GM21737 (cell line): ENCODE results near the gene SHC2.
"Not testable (repeated sequence)": the region's sequence is repeated elsewhere in the genome, so short reads cannot be mapped to it uniquely, and the experiment has no call there.

ENCODE experiments used
- ATAC-seq: cut with Tn5 transposase; IDR thresholded peaks from one replicate; pipeline ENCODE4 v1.9.1; 2021; ENCODE audit warnings: mild to moderate bottlenecking, moderate library complexity; ENCODE audit not compliant: unreplicated experiment

SHC2 gene

DNA sequence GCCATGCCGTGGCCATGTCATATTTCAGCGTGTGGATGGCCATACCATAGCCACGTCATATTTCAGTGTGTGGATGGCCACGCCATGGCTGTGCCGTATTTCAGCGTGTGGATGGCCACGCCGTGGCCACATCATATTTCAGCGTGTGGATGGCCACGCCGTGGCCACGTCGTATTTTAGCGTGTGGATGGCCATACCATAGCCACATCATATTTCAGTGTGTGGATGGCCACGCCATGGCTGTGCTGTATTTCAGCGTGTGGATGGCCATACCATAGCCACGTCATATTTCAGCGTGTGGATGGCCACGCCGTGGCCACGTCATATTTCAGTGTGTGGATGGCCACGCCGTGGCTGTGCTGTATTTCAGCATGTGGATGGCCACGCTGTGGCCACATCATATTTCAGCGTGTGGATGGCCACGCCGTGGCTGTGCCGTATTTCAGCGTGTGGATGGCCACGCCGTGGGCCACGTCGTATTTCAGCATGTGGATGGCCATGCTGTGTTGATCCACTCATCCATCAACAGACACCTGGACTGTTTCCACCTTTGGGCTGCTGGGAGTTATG is 9.8 kb downstream of the SHC2 start:
- not testable (repeated sequence) for ATAC-seq

- no peak for ATAC-seq
Observed at GRCh38 chr19:449916-450315, 10.9 kb downstream of the SHC2 start.

- no peak for ATAC-seq
Observed at GRCh38 chr19:447816-448560, 12.8 kb downstream of the SHC2 start.

DNA sequence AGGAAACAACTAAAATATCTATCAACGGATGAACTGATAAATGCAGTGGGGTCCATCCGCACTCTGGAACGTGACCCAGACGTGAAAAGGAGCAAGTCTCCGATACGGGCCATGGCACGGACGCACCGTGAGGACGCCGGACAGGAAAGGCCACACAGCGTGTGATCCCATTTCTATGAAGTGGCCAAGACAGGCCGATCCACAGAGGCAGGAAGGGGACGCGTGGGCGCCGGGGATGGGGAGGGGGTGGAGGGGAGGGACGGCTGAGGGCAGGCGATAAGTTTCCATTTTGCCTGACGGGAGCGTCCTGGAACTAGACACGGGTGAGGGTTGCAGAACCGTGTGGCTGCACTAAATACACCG is 13.8 kb downstream of the SHC2 start:
- ATAC-seq: no peak

DNA sequence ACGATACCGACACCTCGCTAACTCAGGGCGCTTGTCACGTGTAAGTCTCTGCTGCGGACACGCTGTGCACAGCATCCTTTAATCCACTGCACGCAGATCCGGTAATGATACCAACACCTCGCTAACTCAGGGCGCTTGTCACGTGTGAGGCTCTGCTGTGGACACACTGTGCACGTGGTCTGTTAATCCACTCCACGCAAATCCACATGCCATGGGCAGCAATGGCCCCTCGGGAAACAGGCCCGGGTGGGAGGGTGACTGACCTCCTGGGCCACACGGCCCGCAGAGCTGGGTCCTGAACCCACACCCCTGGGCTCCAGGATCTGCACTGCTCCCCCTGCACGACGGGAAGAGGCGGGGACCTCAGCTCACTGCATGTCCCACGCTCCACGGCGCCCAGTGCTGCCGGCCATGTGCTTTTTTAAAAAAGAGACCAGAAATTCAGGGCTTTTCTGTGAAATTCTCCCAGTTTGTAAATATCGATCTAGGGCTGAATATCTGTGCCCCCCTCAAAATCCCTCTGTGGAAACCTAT is 16.1 kb downstream of the SHC2 start:
- no peak for ATAC-seq

GRCh38 chr19:443005-443404 is 17.8 kb downstream of the SHC2 start:
- ATAC-seq: no peak

DNA sequence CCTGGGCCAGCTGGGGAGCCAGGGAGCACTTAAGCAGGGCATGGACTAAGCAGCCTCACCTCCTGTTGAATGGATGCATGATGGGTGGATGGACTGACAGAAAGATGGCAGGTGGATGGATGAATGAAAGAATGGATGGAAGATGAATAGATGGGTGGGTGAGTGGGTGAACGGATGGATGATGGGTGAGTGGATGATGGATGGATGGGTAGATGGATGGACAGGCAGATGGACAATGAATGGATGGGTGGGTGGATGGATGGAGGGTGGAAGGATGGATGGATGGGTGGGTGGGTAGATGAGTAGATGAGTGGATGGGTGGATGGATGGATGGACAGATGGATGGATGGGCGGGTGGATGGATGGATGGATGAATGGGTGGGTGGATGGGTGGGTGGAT is 18.7 kb downstream of the SHC2 start:
- ATAC-seq: no peak

DNA sequence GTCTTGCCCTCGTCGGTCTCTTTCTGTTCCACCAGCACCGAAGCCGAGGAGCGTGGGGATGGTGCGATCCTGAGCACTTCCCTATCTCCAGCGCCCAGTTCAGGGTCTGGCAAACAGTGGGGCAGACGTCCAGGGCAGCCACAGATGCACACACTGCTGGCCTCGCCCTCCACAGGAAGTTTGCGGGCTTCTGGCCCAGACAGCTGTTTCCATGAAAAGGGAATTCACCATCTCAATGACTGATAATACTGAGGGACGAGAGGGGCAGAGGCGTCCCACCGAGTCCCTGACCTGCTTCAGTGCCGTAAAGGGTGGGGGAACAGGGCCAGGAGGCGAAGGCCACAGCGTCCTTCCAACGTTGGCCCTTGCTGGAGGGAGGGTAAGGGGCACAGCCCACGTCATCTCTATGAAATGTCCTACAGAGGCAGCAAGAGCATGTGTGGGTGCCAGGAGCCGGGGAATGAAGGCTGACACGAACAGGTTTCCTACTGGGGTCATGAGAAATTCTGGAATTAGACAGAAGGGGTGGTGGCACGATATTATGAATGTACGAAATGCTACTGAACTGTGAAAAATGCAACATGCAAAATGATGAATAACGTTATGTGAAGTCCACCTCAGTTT is 19.5 kb downstream of the SHC2 start:
- ATAC-seq: no peak

- ATAC-seq: no peak
Observed at GRCh38 chr19:440391-441212, 20.2 kb downstream of the SHC2 start.

- no peak for ATAC-seq
Observed at GRCh38 chr19:439167-439900, 21.5 kb downstream of the SHC2 start.

- no peak for ATAC-seq
Observed at GRCh38 chr19:438416-438958, 22.3 kb downstream of the SHC2 start.

- ATAC-seq: no peak
Observed at GRCh38 chr19:437041-437440, 23.8 kb downstream of the SHC2 start.

DNA sequence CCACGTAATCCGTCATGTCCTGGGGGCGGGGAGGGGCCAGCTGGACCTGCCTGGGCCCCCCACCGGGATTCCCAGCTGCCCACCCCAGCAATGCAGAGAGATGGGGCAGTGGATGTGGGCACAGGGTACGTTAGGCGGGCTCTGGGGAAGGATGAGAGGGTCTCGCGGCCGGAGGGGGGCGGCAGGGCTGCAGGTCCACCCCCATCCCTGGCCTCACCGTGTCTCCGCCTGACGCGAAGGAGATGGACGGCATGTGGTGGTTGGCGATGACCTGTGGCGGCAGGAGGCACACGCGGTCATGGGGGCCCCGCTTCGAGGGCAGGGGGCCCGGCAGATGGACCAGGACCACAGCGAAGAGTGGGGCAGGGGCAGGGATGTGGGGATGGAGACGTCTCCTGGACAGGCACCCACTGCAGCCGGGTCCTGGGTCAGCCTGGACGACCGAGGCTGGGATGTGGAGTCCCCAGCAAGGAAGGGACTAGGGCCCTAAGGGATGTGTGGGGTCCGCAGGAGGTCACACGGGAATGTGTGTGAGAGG is 24.4 kb downstream of the SHC2 start:
- no peak for ATAC-seq

- ATAC-seq: no peak
Observed at GRCh38 chr19:435707-436412, 25.0 kb downstream of the SHC2 start.

- ATAC-seq: no peak
Observed at GRCh38 chr19:435056-435706, 25.7 kb downstream of the SHC2 start.

DNA sequence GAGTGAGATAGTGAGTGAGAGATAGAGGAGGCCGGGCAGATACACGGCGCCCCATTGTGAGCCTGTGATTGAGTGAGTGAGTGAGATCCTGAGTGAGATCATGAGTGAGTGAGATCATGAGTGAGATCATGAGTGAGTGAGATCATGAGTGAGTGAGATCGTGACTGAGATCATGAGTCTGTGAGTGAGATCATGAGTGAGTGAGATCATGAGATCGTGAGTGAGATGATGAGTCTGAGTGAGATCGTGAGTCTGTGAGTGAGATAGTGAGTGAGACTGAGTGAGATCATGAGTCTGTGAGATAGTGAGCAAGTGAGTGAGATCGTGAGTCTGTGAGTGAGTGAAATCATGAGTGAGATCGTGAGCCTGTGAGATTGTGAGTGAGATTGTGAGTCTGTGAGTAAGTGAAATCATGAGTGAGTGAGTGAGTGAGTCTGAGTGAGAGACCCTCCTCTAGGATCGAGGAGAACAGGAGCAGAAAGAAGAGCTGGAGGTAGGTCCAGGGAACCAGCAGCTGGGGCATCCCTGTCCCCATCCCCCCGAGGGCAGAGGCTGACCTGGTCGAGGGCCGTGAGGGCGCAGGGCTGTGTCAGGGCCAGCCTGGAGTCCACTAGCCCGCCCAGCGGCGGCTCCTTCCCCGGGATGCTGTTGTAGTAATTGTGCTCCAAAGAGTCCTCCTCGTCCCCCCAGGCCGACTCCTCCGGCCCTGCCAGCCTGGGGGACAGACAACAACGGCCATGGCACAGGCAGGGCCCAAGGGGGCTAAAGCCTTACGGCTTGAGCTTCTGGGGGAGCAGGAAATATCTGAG is 26.5 kb downstream of the SHC2 start:
- no peak for ATAC-seq

- no peak for ATAC-seq
Observed at GRCh38 chr19:430701-431100, 30.1 kb downstream of the SHC2 start.

DNA sequence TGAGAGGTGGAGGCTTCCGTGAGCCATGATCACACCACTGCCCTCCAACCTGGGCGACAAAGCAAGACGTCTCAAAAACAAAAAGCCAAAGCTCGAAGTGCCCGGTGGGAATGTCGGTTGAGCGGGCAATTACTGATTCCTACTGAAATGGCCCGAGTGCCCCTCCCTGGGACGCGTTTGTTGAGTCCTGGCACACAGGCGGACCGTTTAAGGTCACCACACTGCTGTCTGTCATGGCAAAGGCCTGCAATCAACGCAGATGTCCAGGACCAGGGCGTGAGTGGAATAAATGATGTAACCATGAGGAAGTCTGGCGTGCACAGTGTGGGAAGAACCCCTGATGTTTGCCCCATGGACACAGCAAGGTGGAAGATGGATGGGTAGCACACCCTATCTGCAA is 32.7 kb downstream of the SHC2 start:
- no peak for ATAC-seq
